HG03064 (cell line): ENCODE measurements around the gene GMNN.
A peak's percentile ranks its signal among the peaks of the same experiment; 100 is the strongest.
"Not testable (repeated sequence)": the region's sequence is repeated elsewhere in the genome, so short reads cannot be mapped to it uniquely, and the experiment has no call there.

Source experiments
- ATAC-seq: cut with Tn5 transposase; IDR thresholded peaks from one replicate; pipeline ENCODE4 v1.9.1; 2021; ENCODE audit warnings: low read depth; ENCODE audit not compliant: unreplicated experiment

GMNN gene

DNA sequence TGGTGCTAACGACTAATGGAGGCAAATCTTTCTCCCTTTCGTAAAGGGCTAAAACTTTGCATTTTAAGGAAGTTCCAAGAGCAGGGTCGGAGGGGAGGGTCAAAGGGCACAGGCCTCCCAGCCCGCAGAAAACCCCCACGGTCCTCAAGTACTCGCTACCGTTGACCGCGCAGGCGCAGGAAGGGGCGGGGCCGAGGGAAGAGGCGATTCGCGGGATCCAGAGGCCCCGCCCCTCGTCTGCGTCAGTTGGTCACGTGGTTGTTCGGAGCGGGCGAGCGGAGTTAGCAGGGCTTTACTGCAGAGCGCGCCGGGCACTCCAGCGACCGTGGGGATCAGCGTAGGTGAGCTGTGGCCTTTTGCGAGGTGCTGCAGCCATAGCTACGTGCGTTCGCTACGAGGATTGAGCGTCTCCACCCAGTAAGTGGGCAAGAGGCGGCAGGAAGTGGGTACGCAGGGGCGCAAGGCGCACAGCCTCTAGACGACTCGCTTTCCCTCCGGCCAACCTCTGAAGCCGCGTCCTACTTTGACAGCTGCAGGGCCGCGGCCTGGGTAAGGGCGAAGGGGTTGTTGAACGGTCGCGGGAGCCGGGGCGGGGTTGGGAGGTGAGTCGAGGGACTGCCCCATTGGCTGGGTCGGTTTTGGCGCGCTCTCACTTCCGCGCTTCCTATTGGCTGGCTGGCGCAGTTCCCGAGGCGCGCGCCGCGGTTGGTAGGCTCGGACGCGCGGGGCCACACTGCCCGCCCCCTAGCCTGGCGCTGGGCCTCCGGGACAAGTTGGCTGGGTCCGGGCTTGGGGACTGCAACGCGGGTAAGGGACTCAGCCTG lies at the start of gene GMNN:
Gene GMNN (plus strand): TSS at position 242 of the 824 bp plus-strand sequence. CDS start 2,310 bp downstream, outside the sequence.
- peak; percentile 89 for ATAC-seq

DNA sequence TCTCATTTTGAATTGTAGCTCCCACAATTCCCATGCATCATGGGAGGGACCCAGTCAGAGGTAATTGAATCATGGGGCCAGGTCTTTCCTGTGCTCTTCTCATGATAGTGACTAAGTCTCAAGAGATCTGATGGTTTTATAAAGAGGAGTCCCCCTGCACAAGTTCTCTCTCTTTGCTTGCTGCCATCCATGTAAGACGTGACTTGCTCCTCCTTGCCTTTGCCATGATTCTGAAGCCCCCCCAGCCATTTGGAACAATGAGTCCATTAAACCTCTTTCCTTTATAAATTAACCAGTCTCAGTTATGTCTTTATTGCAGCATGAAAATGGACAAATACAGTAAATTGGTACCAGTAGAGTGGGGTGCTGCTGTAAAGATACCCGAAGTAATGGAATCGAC lies 44.1 kb upstream of the GMNN start:
- ATAC-seq = not testable (repeated sequence)

GRCh38 chr6:24731456-24732134 lies 43.1 kb upstream of the GMNN start:
- ATAC-seq = not testable (repeated sequence)

- no peak for ATAC-seq
Observed at GRCh38 chr6:24734166-24734565, 40.6 kb upstream of the GMNN start.

GRCh38 chr6:24734710-24735109 lies 40.0 kb upstream of the GMNN start:
- ATAC-seq = not testable (repeated sequence)

- no peak for ATAC-seq
Observed at GRCh38 chr6:24738741-24739140, 36.0 kb upstream of the GMNN start.

DNA sequence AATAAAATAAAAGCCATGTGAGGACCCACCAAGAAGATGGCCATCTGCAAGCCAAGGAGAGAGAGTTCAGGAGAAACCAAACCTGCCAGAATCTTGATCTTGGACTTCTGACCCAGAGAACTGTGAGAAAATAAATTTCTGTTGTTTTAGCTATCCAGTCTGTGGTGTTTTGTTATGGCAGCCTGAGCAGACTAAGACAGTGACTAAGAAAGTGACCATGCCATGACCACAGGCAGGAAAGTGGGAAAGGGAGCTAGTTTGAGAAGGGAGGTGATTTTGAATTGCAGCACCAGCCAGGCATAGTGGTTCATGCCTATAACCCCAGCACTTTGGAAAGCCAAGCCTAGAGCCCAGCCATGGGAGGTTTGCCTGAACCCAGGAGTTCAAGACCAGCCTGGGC lies 33.9 kb upstream of the GMNN start:
- ATAC-seq = no peak

GRCh38 chr6:24742216-24742738 lies 32.5 kb upstream of the GMNN start:
- no peak for ATAC-seq

DNA sequence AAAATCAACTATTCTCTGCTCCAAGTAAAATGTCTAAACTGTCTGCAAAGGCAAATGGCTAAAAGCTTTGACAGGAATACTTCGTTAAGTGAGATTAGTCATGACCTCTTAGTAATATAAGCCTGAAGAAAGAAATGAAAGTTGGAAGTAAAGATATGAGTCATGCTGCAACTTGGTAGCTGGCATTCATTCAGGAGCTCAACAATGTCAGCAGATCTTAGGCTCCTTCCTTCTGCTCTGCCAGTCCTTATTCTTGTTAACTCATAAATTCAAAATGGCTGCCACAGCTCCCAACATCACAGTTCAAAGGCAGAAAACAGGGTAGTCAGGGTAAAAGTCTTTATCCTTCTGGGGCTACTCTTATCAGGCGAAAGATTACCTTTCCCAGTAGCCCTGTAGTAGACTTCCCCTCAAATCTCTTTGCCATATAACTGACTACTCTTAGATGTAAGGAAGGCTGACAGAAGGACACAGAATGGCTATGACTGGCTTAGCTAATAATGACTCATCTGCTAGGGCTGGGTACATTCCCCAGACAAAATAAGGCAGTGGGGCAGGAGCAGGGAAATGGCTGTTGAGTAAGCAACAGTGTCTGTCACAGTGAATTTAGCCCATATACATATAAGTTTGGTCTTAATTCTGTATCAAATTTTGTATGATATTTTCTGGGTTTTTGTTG lies 31.3 kb upstream of the GMNN start:
- ATAC-seq = peak; percentile 85

DNA sequence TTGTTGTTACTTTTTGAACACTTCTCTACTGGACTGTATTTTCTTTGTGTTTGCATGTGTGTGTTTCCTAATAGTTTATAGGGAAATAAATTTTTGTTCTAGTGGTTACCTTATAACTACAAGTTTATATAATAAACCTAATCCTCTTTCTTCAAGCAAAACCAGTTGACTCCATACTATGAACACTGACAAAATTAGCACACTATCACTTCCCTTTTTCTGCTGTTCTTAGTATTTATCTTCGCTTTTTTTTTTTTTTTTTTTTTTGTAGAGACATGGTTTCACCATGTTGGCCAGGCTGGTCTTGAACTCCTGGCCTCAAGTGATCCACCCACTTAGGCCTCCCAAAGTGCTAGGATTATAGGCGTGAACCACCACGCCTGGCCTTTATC lies 30.8 kb upstream of the GMNN start:
- ATAC-seq = peak; percentile 43

DNA sequence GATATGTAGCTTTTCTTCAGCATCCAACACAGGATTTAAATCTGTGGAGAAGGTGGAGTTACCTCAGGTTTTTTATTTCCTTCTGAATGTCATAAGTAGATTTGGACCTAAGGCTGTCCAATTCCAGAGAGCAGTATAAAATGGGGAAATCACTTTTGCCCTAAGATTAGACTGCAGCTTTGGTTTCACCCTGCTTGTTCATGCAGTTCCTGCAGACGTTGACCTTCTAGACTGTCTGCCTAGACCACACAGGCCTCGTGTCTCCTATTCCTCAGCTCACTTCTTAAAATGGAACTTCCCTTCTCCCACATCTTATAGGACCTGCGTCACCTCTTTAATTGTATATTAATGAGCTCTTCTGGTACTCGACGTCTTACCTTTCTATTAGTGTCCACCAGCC lies 29.8 kb upstream of the GMNN start:
- no peak for ATAC-seq

DNA sequence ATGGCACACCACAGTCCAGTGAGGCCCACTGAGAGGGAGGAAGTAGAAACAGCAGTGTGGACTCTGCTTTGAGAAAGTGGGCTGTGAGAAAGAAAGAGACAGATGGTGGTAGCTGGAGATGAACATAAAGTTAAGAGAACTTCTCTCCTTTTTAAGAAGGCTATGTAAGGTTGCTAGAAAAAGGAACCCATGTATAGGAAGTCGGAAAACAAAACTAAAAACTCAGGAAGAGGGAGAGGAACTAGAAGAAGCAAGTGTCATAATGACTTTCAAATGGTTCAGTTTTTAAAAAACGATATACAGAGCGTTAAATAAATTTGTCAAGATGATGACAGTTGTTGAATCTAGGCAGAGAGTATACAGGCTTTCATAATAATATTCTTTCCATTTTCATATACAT lies 25.4 kb upstream of the GMNN start:
- no peak for ATAC-seq

DNA sequence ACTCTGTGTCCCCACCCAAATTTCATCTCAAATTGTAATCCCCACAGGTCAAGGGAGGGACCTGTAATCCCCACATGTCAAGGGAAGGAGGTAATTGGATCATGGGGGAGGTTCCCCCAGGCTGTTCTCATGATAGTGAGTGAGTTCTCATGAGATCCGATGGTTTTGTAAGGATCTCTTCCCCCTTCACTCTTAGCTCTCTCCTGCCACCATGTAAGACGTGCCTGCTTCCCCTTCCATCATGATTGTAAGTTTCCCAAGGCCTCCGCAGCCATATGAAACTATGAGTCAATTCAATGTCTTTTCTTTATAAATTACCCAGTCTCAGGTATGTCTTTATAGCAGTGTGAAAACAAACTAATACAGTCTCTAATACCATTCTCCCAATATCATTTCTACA lies 23.9 kb upstream of the GMNN start:
- ATAC-seq = not testable (repeated sequence)

DNA sequence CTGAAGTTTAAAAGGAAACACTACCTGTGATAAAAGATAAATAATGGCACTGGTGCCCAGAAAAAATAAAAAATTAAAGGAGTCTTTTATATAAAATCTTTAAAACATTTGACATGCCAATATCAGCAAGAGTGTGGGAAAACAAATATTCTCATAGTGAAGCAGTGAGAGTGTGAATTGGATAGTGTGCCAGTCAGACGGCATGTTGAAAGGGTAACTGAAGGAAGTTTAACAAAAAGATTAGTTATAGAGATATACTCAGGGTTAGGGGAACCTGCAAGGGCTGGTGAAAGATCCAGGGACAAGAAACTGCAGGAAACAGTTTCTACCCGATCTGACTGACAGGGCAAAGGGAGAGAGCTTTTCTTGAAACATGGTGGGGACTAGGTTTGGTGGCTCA lies 22.2 kb upstream of the GMNN start:
- no peak for ATAC-seq

DNA sequence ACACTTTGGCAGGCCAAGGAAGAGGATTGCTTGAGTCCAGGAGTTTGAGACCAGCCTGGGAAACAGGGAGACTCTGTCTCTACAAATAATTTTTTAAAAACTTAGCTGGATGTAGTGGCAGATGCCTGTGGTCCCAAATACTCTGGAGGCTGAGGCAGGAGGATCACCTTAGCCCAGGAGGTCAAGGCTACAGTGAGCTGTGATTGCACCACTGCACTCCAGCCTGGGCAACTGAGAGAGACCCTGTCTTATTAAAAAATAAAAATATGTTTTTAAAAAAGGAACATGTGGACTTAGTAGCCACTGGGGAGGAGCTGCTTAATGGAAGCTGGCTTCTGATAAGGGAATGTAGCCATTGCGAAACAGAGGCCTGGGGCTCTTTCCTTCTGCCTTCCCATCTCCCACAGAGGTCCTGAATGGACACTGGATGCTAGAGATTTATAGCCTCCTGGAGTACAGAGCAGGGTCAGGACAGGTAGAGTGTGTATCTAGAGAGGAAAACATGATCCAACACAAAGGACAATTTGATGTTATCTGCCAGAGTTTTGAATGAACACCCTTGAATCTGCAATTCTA lies 21.7 kb upstream of the GMNN start:
- ATAC-seq = no peak

DNA sequence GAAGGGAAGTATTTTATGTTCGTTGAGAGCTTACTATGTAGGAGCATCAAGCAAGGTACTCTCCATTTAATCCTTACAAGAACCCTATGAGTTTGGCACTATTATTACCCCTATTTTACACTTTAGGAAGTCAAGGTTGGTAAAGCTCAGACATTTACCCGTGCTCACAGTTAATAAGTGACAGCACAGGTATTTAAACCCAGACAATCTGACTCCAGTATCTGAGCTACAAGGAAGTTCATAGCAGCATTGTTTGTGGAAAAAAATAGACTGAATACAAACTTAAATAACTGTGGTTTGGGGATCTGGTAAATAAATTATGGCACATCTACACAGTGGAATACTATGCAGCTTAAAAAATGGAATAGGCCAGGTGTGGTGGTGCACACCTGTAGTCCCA lies 21.2 kb upstream of the GMNN start:
- no peak for ATAC-seq

DNA sequence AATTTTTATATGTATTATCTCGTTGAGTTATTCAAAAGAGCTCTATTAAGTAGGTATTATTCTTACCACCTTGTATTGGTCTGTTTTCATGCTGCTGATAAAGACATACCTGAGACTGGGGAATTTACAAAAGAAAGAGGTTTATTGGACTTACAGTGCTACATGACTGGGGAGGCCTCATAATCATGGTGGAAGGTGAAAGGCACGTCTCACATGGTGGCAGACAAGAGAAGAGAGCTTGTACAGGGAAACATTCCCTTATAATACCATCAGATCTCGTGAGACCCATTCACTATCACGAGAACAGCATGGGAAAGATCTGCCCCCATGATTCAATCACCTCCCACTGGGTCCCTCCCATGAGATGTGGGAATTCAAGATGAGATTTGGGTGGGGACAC lies 20.4 kb upstream of the GMNN start:
- ATAC-seq = not testable (repeated sequence)

DNA sequence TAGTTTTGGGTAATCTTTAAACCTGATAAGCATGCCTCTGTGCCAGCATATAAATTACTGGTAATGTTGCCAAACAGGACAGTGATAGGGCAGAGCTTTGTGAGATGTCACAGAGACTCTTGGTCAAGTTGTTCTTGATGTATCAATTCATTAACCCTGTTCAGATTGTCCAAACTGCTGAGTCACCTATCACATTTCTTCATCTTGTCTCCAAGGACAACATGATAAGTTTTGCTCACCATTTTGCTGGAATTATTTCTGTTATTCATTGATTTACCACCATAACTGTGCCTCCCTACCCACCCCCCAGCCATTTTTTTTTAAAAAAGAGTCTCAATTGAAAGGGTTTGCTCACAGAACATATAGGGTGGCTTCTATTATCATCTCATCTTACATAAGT lies 19.5 kb upstream of the GMNN start:
- no peak for ATAC-seq

GRCh38 chr6:24757611-24758010 lies 17.1 kb upstream of the GMNN start:
- no peak for ATAC-seq

DNA sequence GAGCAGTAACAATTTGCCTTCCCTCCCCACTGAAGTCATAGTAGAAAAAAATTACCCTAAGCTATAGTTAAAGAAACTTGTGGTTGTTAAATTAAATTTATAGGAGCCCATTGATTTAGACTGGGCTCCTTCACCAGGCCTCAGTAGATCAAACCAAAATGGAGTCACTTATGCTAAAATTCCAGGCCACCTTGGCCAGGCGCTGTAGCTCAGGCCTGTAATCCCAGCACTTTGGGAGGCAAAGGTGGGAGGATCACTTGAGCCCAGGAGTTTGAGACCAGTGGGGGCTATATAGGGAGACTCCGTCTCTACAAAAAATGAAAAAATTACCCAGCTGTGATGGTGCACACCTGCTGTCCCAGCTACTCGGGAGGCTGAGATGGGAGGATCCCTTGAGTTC lies 15.0 kb upstream of the GMNN start:
- ATAC-seq = no peak

DNA sequence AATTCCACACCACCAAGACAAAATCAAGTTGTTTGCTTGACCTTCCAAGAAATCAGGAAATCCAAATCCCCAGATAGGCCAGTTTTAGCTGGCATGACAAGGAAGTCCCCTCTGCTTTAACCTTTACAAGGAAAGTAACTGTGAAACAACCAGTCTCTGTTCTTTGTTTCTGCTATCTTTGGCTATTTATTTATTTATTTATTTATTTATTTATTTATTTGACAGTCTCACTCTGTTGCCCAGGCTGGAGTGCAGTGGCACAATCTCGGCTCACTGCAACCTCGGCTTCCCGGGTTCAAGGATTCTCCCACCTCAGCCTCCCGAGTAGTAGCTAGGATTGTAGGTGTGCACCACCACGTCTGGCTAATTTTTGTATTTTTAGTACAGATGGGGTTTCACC lies 14.5 kb upstream of the GMNN start:
- ATAC-seq = no peak
